Tibial nerve (tissue), 4 donors: Measurements from ENCODE around the gene PSMF1. TPM values are rescaled to one million over a fixed set of nuclear protein-coding genes. Genes with fewer than 3 reads are reported as not detected.

ENCODE experiments used
- DNase-seq, 2 donors: peaks; one replicate each; pipeline ENCODE4 v3.0.0-alpha.2; 2019; ENCODE audit warnings: low spot score in 2 of 2
- H3K27ac ChIP-seq, 4 donors: fragments of 200-600 bp; sonication (generic) in 3 of 4; one replicate each; pipeline ENCODE4 v1.5.1; 2017 to 2019; ENCODE audit warnings: mild to moderate bottlenecking in 1 of 4
- H3K27me3 ChIP-seq, 2 donors: fragments of 200-600 bp; sonication (generic) in 1 of 2; one replicate each; pipeline versions ENCODE4 v1.5.1 to v1.6.0; 2017 to 2019
- H3K36me3 ChIP-seq, 3 donors: fragments of 200-600 bp; sonication (generic); one replicate each; pipeline ENCODE4 v1.5.1; 2018 to 2019
- H3K4me1 ChIP-seq, 4 donors: fragments of 200-600 bp; sonication (generic) in 3 of 4; one replicate each; pipeline ENCODE4 v1.5.1; 2017 to 2019
- H3K4me3 ChIP-seq, 4 donors: fragments of 200-600 bp; sonication (generic) in 3 of 4; one replicate each; pipeline ENCODE4 v1.5.1; 2017 to 2019; ENCODE audit warnings: mild to moderate bottlenecking in 1 of 4, moderate library complexity in 1 of 4
- H3K9me3 ChIP-seq, 4 donors: fragments of 200-600 bp; sonication (generic) in 3 of 4; one replicate each; pipeline ENCODE4 v1.5.1; 2017 to 2019
- EP300 ChIP-seq, 2 donors: sonication (generic); formaldehyde crosslinking; IDR thresholded peaks; one replicate each; pipeline ENCODE4 v1.6.1; 2017; ENCODE audit warnings: antibody characterized with exemption in 2 of 2, mild to moderate bottlenecking in 1 of 2
- POLR2A ChIP-seq, 2 donors: fragments of 450-650 bp; IDR thresholded peaks; one replicate each; pipeline ENCODE4 v1.6.1; 2017; ENCODE audit warnings: antibody characterized with exemption in 2 of 2, mild to moderate bottlenecking in 2 of 2, moderate library complexity in 2 of 2
- WGBS, 2 donors: methylation state at CpG; one replicate each; pipeline ENCODE4 v1.1.5; 2018; 5-methylcytosine and 5-hydroxymethylcytosine counted together
- total RNA-seq, 4 donors: library from RNA; depleted of rRNA; stranded (reverse); fragments of >200 nt; gene quantifications; one replicate each; pipeline ENCODE4 v1.1.0, GENCODE V29; 2016
- TF ChIP-seq, protein P1 (sequence below), 5 experiments: fragments of 200-600 bp in 3 of 5; fragments of 450-650 bp in 2 of 5; sonication (generic) in 3 of 5; IDR thresholded peaks; one replicate each; pipeline ENCODE4 v1.5.1; 2016 to 2019; ENCODE audit warnings: antibody characterized with exemption in 5 of 5, mild to moderate bottlenecking in 3 of 5, moderate library complexity in 2 of 5

PSMF1 gene
- total RNA-seq, 4 donors from 2014 or later = 70.2 to 140 (median 112) TPM

DNA sequence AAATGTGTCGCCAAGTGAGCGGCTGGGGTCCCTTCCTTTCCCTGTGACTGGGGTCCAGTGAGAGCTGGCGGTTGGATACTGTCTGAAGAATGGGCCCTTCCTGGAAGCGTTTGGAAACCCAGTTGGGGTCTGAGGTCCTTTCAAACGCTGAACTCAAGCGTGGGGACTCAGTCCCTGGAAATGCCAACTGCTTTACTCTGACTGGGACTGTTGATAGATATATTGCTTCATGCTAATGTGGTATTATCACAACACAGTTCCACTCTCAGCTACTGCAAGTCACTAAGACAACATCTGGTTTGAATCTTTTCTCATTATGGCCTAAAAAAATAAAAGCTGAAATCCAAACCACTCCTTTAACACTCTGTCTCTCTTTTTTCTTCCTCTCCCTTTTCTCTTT lies 23.7 kb upstream of the PSMF1 start:
- Histone ChIP-seq H3K9me3 (peaks cover 0 to 29% (median 0%) of the 10 kb centered on the region in 4 donors), H3K36me3 (no peaks in the 10 kb centered on the region), H3K27ac (no peak overlapping the region), H3K4me1 (no peaks in the 10 kb centered on the region), H3K4me3 (no peak overlapping the region), H3K27me3 (no peaks in the 10 kb centered on the region)
- DNase-seq = no peak
- WGBS, 2 donors = 62 to 64% methylated on average over 6 of the region's 6 CpGs
- TF ChIP-seq EP300 (IDR thresholded peaks at IDR 0.05) (no peak), POLR2A (IDR thresholded peaks at IDR 0.05) (no peak)

DNA sequence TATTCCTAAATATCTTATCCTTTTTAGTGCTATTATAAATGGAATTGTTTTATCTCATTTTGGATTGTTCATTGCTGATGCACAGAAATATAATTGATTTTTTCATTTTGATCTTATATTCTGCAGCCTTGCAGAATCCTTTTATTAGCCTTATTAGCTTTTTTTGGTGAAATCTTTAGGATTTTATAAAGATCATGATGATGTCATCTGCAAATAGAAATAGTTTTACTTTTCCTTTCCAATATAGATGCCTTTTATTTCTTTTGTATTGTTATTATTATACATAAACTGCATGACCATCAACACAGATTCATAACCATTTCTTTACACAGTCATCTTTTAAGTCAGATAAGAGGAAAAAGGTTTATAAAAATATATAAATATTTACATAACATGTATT lies 16.9 kb upstream of the PSMF1 start:
- Histone ChIP-seq H3K27me3 (no peaks in the 10 kb centered on the region), H3K9me3 (peaks cover 0 to 40% (median 0%) of the 10 kb centered on the region in 4 donors), H3K27ac (no peak overlapping the region), H3K4me1 (no peaks in the 10 kb centered on the region), H3K36me3 (no peaks in the 10 kb centered on the region), H3K4me3 (no peak overlapping the region)
- DNase-seq = no peak
- TF ChIP-seq, protein P1, sequence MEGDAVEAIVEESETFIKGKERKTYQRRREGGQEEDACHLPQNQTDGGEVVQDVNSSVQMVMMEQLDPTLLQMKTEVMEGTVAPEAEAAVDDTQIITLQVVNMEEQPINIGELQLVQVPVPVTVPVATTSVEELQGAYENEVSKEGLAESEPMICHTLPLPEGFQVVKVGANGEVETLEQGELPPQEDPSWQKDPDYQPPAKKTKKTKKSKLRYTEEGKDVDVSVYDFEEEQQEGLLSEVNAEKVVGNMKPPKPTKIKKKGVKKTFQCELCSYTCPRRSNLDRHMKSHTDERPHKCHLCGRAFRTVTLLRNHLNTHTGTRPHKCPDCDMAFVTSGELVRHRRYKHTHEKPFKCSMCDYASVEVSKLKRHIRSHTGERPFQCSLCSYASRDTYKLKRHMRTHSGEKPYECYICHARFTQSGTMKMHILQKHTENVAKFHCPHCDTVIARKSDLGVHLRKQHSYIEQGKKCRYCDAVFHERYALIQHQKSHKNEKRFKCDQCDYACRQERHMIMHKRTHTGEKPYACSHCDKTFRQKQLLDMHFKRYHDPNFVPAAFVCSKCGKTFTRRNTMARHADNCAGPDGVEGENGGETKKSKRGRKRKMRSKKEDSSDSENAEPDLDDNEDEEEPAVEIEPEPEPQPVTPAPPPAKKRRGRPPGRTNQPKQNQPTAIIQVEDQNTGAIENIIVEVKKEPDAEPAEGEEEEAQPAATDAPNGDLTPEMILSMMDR (IDR thresholded peaks at IDR 0.05) = no peak
- TF ChIP-seq EP300 (IDR thresholded peaks at IDR 0.05) (no peak), POLR2A (IDR thresholded peaks at IDR 0.05) (no peak)

DNA sequence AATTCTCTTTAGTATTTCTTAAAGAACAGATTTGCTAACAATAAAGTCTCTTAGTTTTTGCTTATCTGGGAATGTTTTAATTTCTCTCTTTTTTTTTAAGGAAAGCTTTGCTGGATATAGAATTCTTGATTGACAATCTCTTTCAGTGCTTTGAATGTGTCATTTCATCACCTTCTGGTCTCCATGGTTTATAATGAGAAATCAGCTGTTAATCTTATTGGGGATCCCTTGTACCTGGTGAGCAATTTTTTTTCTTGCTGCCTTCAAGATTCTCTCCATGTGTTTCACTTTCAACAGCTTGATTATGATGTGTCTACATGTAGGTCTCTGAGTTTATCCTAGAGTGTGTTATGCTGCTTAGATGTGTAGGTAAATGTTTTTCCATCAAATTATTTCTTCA lies 16.4 kb upstream of the PSMF1 start:
- no peak overlapping the region for H3K4me3 ChIP-seq
- H3K27me3 ChIP-seq = no peaks in the 10 kb centered on the region
- no peak overlapping the region for H3K27ac ChIP-seq
- peaks cover 0 to 40% (median 0%) of the 10 kb centered on the region in 4 donors for H3K9me3 ChIP-seq
- DNase-seq = no peak
- H3K4me1 ChIP-seq = no peaks in the 10 kb centered on the region
- H3K36me3 ChIP-seq = no peaks in the 10 kb centered on the region
- no peak for TF ChIP-seq EP300 (IDR thresholded peaks at IDR 0.05)
- TF ChIP-seq, protein P1 (IDR thresholded peaks at IDR 0.05) = no peak
- TF ChIP-seq POLR2A (IDR thresholded peaks at IDR 0.05) = no peak

DNA sequence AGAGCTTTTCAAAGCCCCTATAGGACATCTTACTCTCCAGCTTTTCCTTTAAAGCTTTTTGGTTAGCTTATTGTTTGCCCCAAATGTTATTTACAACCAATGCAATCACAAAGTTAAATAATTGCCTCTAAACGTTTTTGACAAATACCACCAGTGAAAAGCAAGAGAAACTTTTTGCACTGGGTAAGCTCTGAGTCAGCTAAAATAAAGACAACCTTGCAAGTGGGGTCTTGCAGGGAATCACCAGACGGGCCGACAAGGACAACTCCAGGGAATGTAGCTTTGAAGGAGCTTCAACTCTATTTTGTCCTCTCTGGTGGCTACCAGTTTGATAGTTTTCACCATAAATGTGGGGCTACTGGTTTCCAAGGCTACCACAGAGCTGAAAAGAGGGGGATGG lies 14.7 kb upstream of the PSMF1 start:
- TF ChIP-seq, protein P1 (IDR thresholded peaks at IDR 0.05) = no peak
- TF ChIP-seq EP300 (IDR thresholded peaks at IDR 0.05) = no peak
- TF ChIP-seq POLR2A (IDR thresholded peaks at IDR 0.05) = no peak
- Histone ChIP-seq H3K4me3 (no peak overlapping the region), H3K4me1 (no peaks in the 10 kb centered on the region), H3K9me3 (peaks cover 0 to 26% (median 0%) of the 10 kb centered on the region in 4 donors), H3K27me3 (no peaks in the 10 kb centered on the region), H3K36me3 (no peaks in the 10 kb centered on the region), H3K27ac (no peak overlapping the region)
- DNase-seq = no peak
- 45 to 61% methylated on average over 3 of the region's 3 CpGs for WGBS, 2 donors

DNA sequence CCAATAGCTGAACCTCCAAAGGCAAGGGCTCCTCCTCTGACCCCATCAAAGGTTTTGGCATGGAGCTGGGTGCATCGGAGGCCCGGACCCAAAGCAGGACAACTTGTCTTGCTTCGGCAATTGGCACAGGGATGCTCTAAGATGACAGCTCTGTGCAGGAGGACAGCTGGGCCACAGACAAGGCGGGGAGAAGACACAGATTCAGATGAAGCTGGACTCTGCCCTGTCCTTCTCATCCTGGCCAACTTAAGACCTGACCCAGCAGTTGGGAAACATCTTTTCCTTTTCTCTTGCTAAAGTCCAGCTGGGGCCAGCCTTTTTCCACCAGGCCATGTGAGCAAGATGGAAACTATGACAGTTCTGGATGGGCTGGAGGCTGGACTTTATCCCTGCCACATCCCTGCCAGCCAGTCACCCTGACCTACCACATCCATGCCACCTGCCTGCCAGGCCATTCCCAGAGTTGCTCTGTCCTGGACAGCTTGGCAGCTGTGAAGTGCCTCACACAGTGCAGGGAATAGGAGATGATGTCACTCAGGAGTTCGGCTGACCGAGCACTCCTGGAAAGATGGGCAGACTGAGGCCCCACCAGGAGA lies 12.7 kb upstream of the PSMF1 start:
- Histone ChIP-seq H3K36me3 (no peaks in the 10 kb centered on the region), H3K9me3 (peaks cover 0 to 20% (median 0%) of the 10 kb centered on the region in 4 donors), H3K4me3 (no peak overlapping the region), H3K27ac (no peak overlapping the region), H3K4me1 (no peaks in the 10 kb centered on the region), H3K27me3 (no peaks in the 10 kb centered on the region)
- WGBS, 2 donors = 85 to 86% methylated on average over 6 of the region's 6 CpGs
- no peak for TF ChIP-seq EP300 (IDR thresholded peaks at IDR 0.05)
- TF ChIP-seq, protein P1 (IDR thresholded peaks at IDR 0.05) = no peak
- TF ChIP-seq POLR2A (IDR thresholded peaks at IDR 0.05) = no peak
- DNase-seq = no peak

DNA sequence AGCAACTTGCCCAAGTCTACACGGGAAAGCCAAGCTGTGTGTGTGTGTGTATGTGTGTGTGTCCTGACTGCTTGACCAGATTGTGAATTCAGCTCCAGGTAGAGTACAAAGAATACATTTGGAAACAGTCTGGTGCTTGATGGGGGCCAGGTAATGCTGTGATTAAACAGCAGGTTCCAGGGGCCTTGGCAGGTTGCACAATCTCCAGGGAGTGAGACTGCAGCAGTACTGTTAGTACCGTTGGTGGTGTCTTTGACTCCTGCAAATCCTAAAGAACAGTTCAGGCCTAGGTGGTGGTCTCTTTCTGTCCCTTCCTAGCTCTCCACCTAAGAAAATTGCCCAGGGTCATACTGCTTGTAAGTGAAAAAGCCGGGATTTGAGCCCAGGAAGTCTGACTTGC lies 11.2 kb upstream of the PSMF1 start:
- no peak overlapping the region for H3K27ac ChIP-seq
- TF ChIP-seq, protein P1 (IDR thresholded peaks at IDR 0.05) = no peak
- TF ChIP-seq EP300 (IDR thresholded peaks at IDR 0.05) = no peak
- no peak for TF ChIP-seq POLR2A (IDR thresholded peaks at IDR 0.05)
- 79 to 84% methylated on average over 3 of the region's 3 CpGs for WGBS, 2 donors
- H3K27me3 ChIP-seq = no peaks in the 10 kb centered on the region
- H3K9me3 ChIP-seq = peaks cover 0 to 12% (median 0%) of the 10 kb centered on the region in 4 donors
- no peak for DNase-seq
- H3K36me3 ChIP-seq = no peaks in the 10 kb centered on the region
- no peak overlapping the region for H3K4me3 ChIP-seq
- no peaks in the 10 kb centered on the region for H3K4me1 ChIP-seq
